K562 (cell line): ENCODE results near the gene SACS. TPM values are rescaled to one million over a fixed set of nuclear protein-coding genes. Genes with fewer than 3 reads are reported as not detected.

Source experiments
- ATAC-seq: fragments of 200-7000 bp; cut with Tn5 transposase; 3 replicates; pipeline ENCODE4 v1.9.1; 2020; ENCODE audit warnings: moderate library complexity
- BruUV-seq: library from RNA; stranded (reverse); fragments of 400-500 nt; replicated peaks from 2 replicates; lab custom pipeline; 2021; lab: Mats Ljungman, UMichigan
- CTCF ChIA-PET: fragments of 300-600 bp; formaldehyde crosslinking; extraction: SDS; loops from one replicate; lab custom pipeline; 2021; ENCODE audit warnings: low intra/inter-chr PET ratio; lab: Yijun Ruan, JAX
- POLR2A ChIA-PET: fragments of 300-600, 350-650 bp; sonication (Branson Sonifier 250); formaldehyde crosslinking; extraction: SDS; loops from one replicate; lab custom pipeline; 2021; ENCODE audit warnings: antibody characterized with exemption, inconsistent platforms; lab: Yijun Ruan, JAX
- DNase-seq, 4 experiments: peaks; one replicate each; pipeline versions ENCODE4 v3.0.0 to v3.0.0-alpha.2; 2011 to 2018; ENCODE audit warnings: low spot score in 3 of 4, mixed read lengths in 3 of 4; ENCODE audit errors: extremely low read depth in 1 of 4
- FAIRE-seq: peaks from 2 replicates; lab custom pipeline; 2011; peaks lifted over from hg19 to GRCh38; lab: Jason Lieb, UNC
- H2AFZ ChIP-seq: 2 replicates; pipeline ENCODE4 v1.6.0; 2011; ENCODE audit warnings: low read depth, low read length, control low read depth, inconsistent platforms
- H3K27ac ChIP-seq: fragments of 200-600 bp; 3 replicates; pipeline ENCODE4 v1.8.0; 2011; ENCODE audit warnings: low read depth, mild to moderate bottlenecking, control low read depth, inconsistent platforms, low read length, moderate library complexity, mixed read lengths; ENCODE audit errors: extremely low read depth
- H3K27me3 ChIP-seq, 2 experiments: fragments of 300-600 bp in 1 of 2; 2 replicates in 1 of 2; 3 replicates in 1 of 2; pipeline versions ENCODE4 v1.6.0 to v1.8.0; 2011; ENCODE audit warnings: inconsistent platforms in 2 of 2, low read length in 2 of 2, mild to moderate bottlenecking in 1 of 2, mixed read lengths in 1 of 2, moderate library complexity in 1 of 2; ENCODE audit not compliant: control insufficient read depth in 2 of 2, insufficient read depth in 2 of 2
- H3K36me3 ChIP-seq: fragments of 300-600 bp; 3 replicates; pipeline ENCODE4 v1.8.0; 2011; ENCODE audit warnings: mild to moderate bottlenecking, low read length, inconsistent platforms; ENCODE audit not compliant: control insufficient read depth, insufficient read depth
- H3K4me1 ChIP-seq, 2 experiments: fragments of 200-600 bp in 1 of 2; replicated peaks in 1 of 2; 2 replicates in 1 of 2; 3 replicates in 1 of 2; pipeline versions ENCODE4 v1.5.1 to v1.8.0; 2011; ENCODE audit warnings: inconsistent platforms in 2 of 2, low read length in 2 of 2, mild to moderate bottlenecking in 1 of 2, mixed read lengths in 1 of 2, moderate library complexity in 1 of 2; ENCODE audit not compliant: control insufficient read depth in 2 of 2, insufficient read depth in 2 of 2
- H3K4me2 ChIP-seq: 2 replicates; pipeline ENCODE4 v1.6.1; 2011; ENCODE audit warnings: low read length, control low read depth, inconsistent platforms, mixed read lengths; ENCODE audit not compliant: insufficient read depth
- H3K4me3 ChIP-seq: fragments of 200-600 bp; sonication (generic), shearing (Covaris generic); 2 replicates; pipeline ENCODE4 v1.5.1; 2016; ENCODE audit warnings: control low read depth, inconsistent platforms
- H3K79me2 ChIP-seq: fragments of 200-600 bp; 3 replicates; pipeline ENCODE4 v1.8.0; 2011; ENCODE audit warnings: low read length, inconsistent platforms; ENCODE audit not compliant: control insufficient read depth, insufficient read depth
- H3K9ac ChIP-seq, 2 experiments: 2 replicates each; pipeline versions ENCODE4 v1.6.0 to v1.6.1; 2011; ENCODE audit warnings: low read depth in 2 of 2, low read length in 2 of 2, control low read depth in 1 of 2, inconsistent platforms in 1 of 2, mild to moderate bottlenecking in 1 of 2, mixed read lengths in 1 of 2; ENCODE audit not compliant: insufficient read depth in 1 of 2
- H3K9me1 ChIP-seq: one replicate; pipeline ENCODE4 v1.6.0; 2011; ENCODE audit warnings: inconsistent platforms, mild to moderate bottlenecking, low read length, moderate library complexity; ENCODE audit not compliant: control insufficient read depth, insufficient read depth
- H3K9me3 ChIP-seq: replicated peaks from 2 replicates; pipeline ENCODE4 v1.5.1; 2011; ENCODE audit warnings: low read depth, low read length, inconsistent platforms; ENCODE audit not compliant: control insufficient read depth, insufficient read depth
- H4K20me1 ChIP-seq: replicated peaks from 2 replicates; pipeline ENCODE4 v1.6.1; 2011; ENCODE audit warnings: low read length, inconsistent platforms, mixed read lengths; ENCODE audit not compliant: control insufficient read depth, insufficient read depth
- CBFB ChIP-seq: sonication (generic); formaldehyde crosslinking; IDR thresholded peaks from 2 replicates; pipeline ENCODE4 v1.4.0; 2020; ENCODE audit warnings: mild to moderate bottlenecking, missing genetic modification reagents
- CSDE1 ChIP-seq, 2 experiments: fragments of 450-650 bp; IDR thresholded peaks; 2 replicates each; pipeline ENCODE4 v1.6.1; 2016; ENCODE audit warnings: mild to moderate bottlenecking in 1 of 2
- FOXP1 ChIP-seq: sonication (generic); formaldehyde crosslinking; IDR thresholded peaks from 2 replicates; pipeline ENCODE4 v1.8.0; 2022; ENCODE audit warnings: mild to moderate bottlenecking, missing genetic modification reagents
- KDM2B ChIP-seq: fragments of 250-450 bp; sonication (Bioruptor Pico); IDR thresholded peaks from 2 replicates; pipeline ENCODE4 v1.8.0; 2021; ENCODE audit warnings: mild to moderate bottlenecking, moderate library complexity
- KDM4B ChIP-seq, 2 experiments: fragments of 450-650 bp in 1 of 2; sonication (generic) in 1 of 2; IDR thresholded peaks; 2 replicates each; pipeline ENCODE4 v1.6.1; 2016 to 2017; ENCODE audit warnings: borderline replicate concordance in 2 of 2, antibody characterized with exemption in 1 of 2, low read depth in 1 of 2, mild to moderate bottlenecking in 1 of 2
- MAZ ChIP-seq, 2 experiments: fragments of 450-650 bp in 1 of 2; sonication (generic) in 1 of 2; formaldehyde crosslinking; IDR thresholded peaks in 1 of 2; conservative IDR thresholded peaks in 1 of 2; 2 replicates each; pipeline versions ENCODE4 v1.4.0 to v1.5.0; 2020; ENCODE audit warnings: mild to moderate bottlenecking in 1 of 2, missing genetic modification reagents in 1 of 2
- NONO ChIP-seq, 2 experiments: fragments of 200-400 bp in 1 of 2; fragments of 450-650 bp in 1 of 2; formaldehyde crosslinking in 1 of 2; IDR thresholded peaks; 2 replicates each; pipeline ENCODE4 v1.6.1; 2017; ENCODE audit warnings: low read depth in 2 of 2, mild to moderate bottlenecking in 2 of 2, moderate library complexity in 2 of 2, low read length in 1 of 2
- NR4A1 ChIP-seq, 2 experiments: fragments of 250-450 bp in 1 of 2; fragments of 450-650 bp in 1 of 2; sonication (Bioruptor Pico) in 1 of 2; IDR thresholded peaks; 2 replicates each; pipeline versions ENCODE4 v1.4.0 to v1.6.1; 2016 to 2020; ENCODE audit warnings: mild to moderate bottlenecking in 2 of 2, missing compliant biosample characterization in 1 of 2, missing genetic modification characterization in 1 of 2, moderate library complexity in 1 of 2
- PPARD ChIP-seq: fragments of 250-450 bp; sonication (Bioruptor Pico); IDR thresholded peaks from 2 replicates; pipeline ENCODE4 v1.8.0; 2022; ENCODE audit warnings: inconsistent platforms, mild to moderate bottlenecking, moderate library complexity
- RAD21 ChIP-seq, 2 experiments: fragments of 250-450 bp in 1 of 2; fragments of 450-650 bp in 1 of 2; sonication (Bioruptor Pico) in 1 of 2; formaldehyde crosslinking in 1 of 2; IDR thresholded peaks in 1 of 2; conservative IDR thresholded peaks in 1 of 2; 2 replicates each; pipeline versions ENCODE4 v1.4.0 to v1.8.0; 2020 to 2022; ENCODE audit warnings: mild to moderate bottlenecking in 2 of 2, moderate library complexity in 1 of 2
- RAD51 ChIP-seq: fragments of 450-650 bp; IDR thresholded peaks from 2 replicates; pipeline ENCODE4 v1.7.1; 2016; ENCODE audit warnings: low read depth, mild to moderate bottlenecking, borderline replicate concordance
- RNF2 ChIP-seq: sonication (generic); IDR thresholded peaks from 2 replicates; pipeline ENCODE4 v1.6.1; 2016
- SIRT6 ChIP-seq: IDR thresholded peaks from one replicate; pipeline ENCODE4 v1.6.1; 2012; ENCODE audit warnings: low read depth, mild to moderate bottlenecking, control low read depth, inconsistent platforms, low read length, moderate library complexity
- SNRNP70 ChIP-seq: fragments of 200-400 bp; formaldehyde crosslinking; optimal IDR thresholded peaks from 2 replicates; pipeline ENCODE3; 2017; ENCODE audit warnings: low read depth, low read length
- SREBF2 ChIP-seq: sonication (generic); formaldehyde crosslinking; IDR thresholded peaks from 2 replicates; pipeline ENCODE4 v1.4.0; 2020; ENCODE audit warnings: mild to moderate bottlenecking, missing genetic modification reagents
- U2AF1 ChIP-seq: fragments of 200-400 bp; formaldehyde crosslinking; optimal IDR thresholded peaks from 2 replicates; pipeline ENCODE3; 2017; ENCODE audit warnings: mild to moderate bottlenecking, low read depth, low read length, moderate library complexity
- ZBTB26 ChIP-seq: fragments of 450-650 bp; formaldehyde crosslinking; IDR thresholded peaks from 2 replicates; pipeline ENCODE4 v1.4.0; 2022; ENCODE audit warnings: missing genetic modification characterization
- ZNF347 ChIP-seq: fragments of 450-650 bp; formaldehyde crosslinking; IDR thresholded peaks from 2 replicates; pipeline ENCODE4 v1.4.0; 2020; ENCODE audit warnings: low read depth, mild to moderate bottlenecking, moderate library complexity
- ZNF740 ChIP-seq, 3 experiments: fragments of 200-800 bp in 1 of 3; sonication (Bioruptor generic) in 1 of 3; sonication (generic) in 1 of 3; formaldehyde crosslinking in 1 of 3; IDR thresholded peaks; 2 replicates each; pipeline versions ENCODE4 v1.6.1 to v1.8.0; 2016 to 2022; ENCODE audit warnings: mild to moderate bottlenecking in 2 of 3, missing compliant biosample characterization in 2 of 3, missing genetic modification characterization in 2 of 3, missing genetic modification reagents in 1 of 3
- ZNF79 ChIP-seq: fragments of 250-450 bp; sonication (Bioruptor Pico); IDR thresholded peaks from 2 replicates; pipeline ENCODE4 v1.4.0; 2020; ENCODE audit warnings: low read depth, mild to moderate bottlenecking, moderate library complexity
- WGBS: fragments of 100-300 bp; shearing (Covaris generic); methylation state at CpG from one replicate; pipeline ENCODE4 v1.1.6; 2016; ENCODE audit warnings: low coverage, mixed read lengths; ENCODE audit not compliant: insufficient coverage; ENCODE audit errors: missing lambda C conversion rate; 5-methylcytosine and 5-hydroxymethylcytosine counted together
- in situ Hi-C: fragments of 300-500 bp; cut with MboI; formaldehyde crosslinking; loops from 4 replicates; pipeline ENCODE4 v1.15.0; 2018; ENCODE audit warnings: inconsistent platforms, mixed read lengths
- intact Hi-C: fragments of 100-400 bp; cut with micrococcal nuclease; formaldehyde crosslinking; loops from 2 replicates; pipeline ENCODE4 v1.14.2; 2022
- polyA plus RNA-seq, 8 experiments: library from polyadenylated mRNA; depleted of rRNA in 4 of 8; stranded (reverse) in 5 of 8; unstranded in 3 of 8; fragments of >200 nt; fragmentation: Nextera tagmentation in 2 of 8; fragmentation: Illumina TruSeq in 1 of 8; extraction: Ambion mirVana in 2 of 8; extraction: Trizol in 1 of 8; gene quantifications; 2 replicates each; pipeline versions ENCODE4 v1.2.1 to v1.2.3, GENCODE V29; 2011 to 2014; ENCODE audit warnings: inconsistent platforms in 1 of 8, missing spikeins in 1 of 8
- total RNA-seq, 7 experiments: library from RNA; depleted of rRNA in 6 of 7; stranded (reverse); fragments of >200 nt in 6 of 7; fragmentation: Illumina TruSeq in 2 of 7; extraction: Trizol in 2 of 7; gene quantifications; 2 replicates each; pipeline versions ENCODE4 v1.2.1 to v1.2.3, GENCODE V29; 2011 to 2021; ENCODE audit warnings: low replicate concordance in 1 of 7

Gene SACS
- total and polyA plus RNA-seq, 9 of the 15 experiments (the other 6 are each of a cell fraction or from before 2014, with no cell fraction given), result 4.7 to 28.2 (median 18.9) TPM

- ATAC-seq (no peak), DNase-seq (no peak), FAIRE-seq (no peak)
- no peaks in the 10 kb centered on the region for H3K9me1 ChIP-seq
- WGBS, result 0% methylated on average over 5 of the region's 5 CpGs
- CTCF ChIA-PET, result no interaction called here
- no peak for TF ChIP-seq CSDE1 (IDR thresholded peaks at IDR 0.05)
- TF ChIP-seq NR4A1 (CRISPR knock-in tag; IDR thresholded peaks at IDR 0.05), result no peak
- no peak for TF ChIP-seq NR4A1 (tag; IDR thresholded peaks at IDR 0.05)
- no peak for TF ChIP-seq SREBF2
- no peak for TF ChIP-seq RNF2
- no peak for TF ChIP-seq ZBTB26 (CRISPR knock-in tag)
- TF ChIP-seq SIRT6, result no peak
- TF ChIP-seq PPARD (CRISPR knock-in tag), result no peak
- TF ChIP-seq ZNF79 (CRISPR knock-in tag), result no peak
- TF ChIP-seq MAZ (CRISPR knock-in tag; conservative IDR thresholded peaks at IDR 0.05 in 1 of 2, IDR thresholded peaks at IDR 0.05 in 1 of 2), result no peak
- no peak for TF ChIP-seq RAD21 (CRISPR knock-in tag; conservative IDR thresholded peaks at IDR 0.05 in 1 of 2, IDR thresholded peaks at IDR 0.05 in 1 of 2)
- no peak for TF ChIP-seq KDM4B (IDR thresholded peaks at IDR 0.05; ENCODE audit: borderline replicate concordance in 2 of 2, low read depth in 1 of 2)
- TF ChIP-seq ZNF347 (CRISPR knock-in tag), result no peak
- TF ChIP-seq SNRNP70, result no peak
- no peak for TF ChIP-seq NONO (IDR thresholded peaks at IDR 0.05; ENCODE audit: low read depth in 2 of 2, low read length in 1 of 2)
- TF ChIP-seq KDM2B (CRISPR knock-in tag), result no peak
- no peak for TF ChIP-seq FOXP1
- TF ChIP-seq ZNF740 (CRISPR knock-in tag; IDR thresholded peaks at IDR 0.05), result no peak
- no peak for TF ChIP-seq ZNF740 (tag; IDR thresholded peaks at IDR 0.05)
- no peak for TF ChIP-seq RAD51
- no peak for TF ChIP-seq CBFB (CRISPR knock-in tag)
- no peak for TF ChIP-seq U2AF1
- H4K20me1 ChIP-seq, result no peaks in the 10 kb centered on the region
- in situ Hi-C loops, result no loop called here
- H3K4me3 ChIP-seq, result no peak overlapping the region
- POLR2A ChIA-PET, result no interaction called here
- no peaks in the 10 kb centered on the region for H3K9me3 ChIP-seq
- H3K4me2 ChIP-seq, result no peak overlapping the region
- no peak overlapping the region for H3K9ac ChIP-seq
- no peaks in the 10 kb centered on the region for H3K79me2 ChIP-seq
- H2AFZ ChIP-seq, result no peak overlapping the region
- H3K4me1 ChIP-seq, result no peaks in the 10 kb centered on the region
- H3K27me3 ChIP-seq, result peaks cover 0 to 8% of the 10 kb centered on the region in 2 experiments; a peak in 2 of 5 replicates
- intact Hi-C loops, result no loop called here
- no TSS peak for BruUV-seq
- H3K36me3 ChIP-seq, result no peaks in the 10 kb centered on the region
- H3K27ac ChIP-seq, result no peak overlapping the region
Observed at GRCh38 chr13:23449398-23450162, 16.1 kb upstream of the SACS start.
